Measurements from ENCODE around the gene GRM1. TPM values are rescaled to one million over a fixed set of nuclear protein-coding genes. Genes with fewer than 3 reads are reported as not detected.

The GRM1 gene
- total RNA-seq, 2 donors from 2014 or later, result 0.68 TPM; not detected in 1

GRCh38 chr6:146087386-146087785, 58.5 kb downstream of the GRM1 start:
- peaks cover 3% of the 10 kb centered on the region for H3K27me3 ChIP-seq (replicated peaks; ENCODE audit: insufficient read depth)
- H3K4me3 ChIP-seq, result no peak overlapping the region
- DNase-seq (ENCODE audit: low spot score), result no peak
- intact Hi-C loops (cut with DNase I), result no loop called here
- no peaks in the 10 kb centered on the region for H3K4me1 ChIP-seq (replicated peaks)
- no peaks in the 10 kb centered on the region for H3K9me3 ChIP-seq
- H3K36me3 ChIP-seq, result no peaks in the 10 kb centered on the region
- WGBS, result 87% methylated on average over 7 of the region's 7 CpGs
- TF ChIP-seq CTCF (IDR thresholded peaks at IDR 0.05) (no peak), POLR2AphosphoS5 (IDR thresholded peaks at IDR 0.05) (no peak), POLR2A (IDR thresholded peaks at IDR 0.05) (no peak)
- no peak overlapping the region for H3K27ac ChIP-seq

- Histone ChIP-seq H3K27me3 (replicated peaks; ENCODE audit: insufficient read depth) (peaks cover 3% of the 10 kb centered on the region), H3K4me3 (no peak overlapping the region), H3K27ac (no peak overlapping the region), H3K4me1 (replicated peaks) (no peaks in the 10 kb centered on the region), H3K36me3 (no peaks in the 10 kb centered on the region), H3K9me3 (no peaks in the 10 kb centered on the region)
- TF ChIP-seq POLR2AphosphoS5 (IDR thresholded peaks at IDR 0.05) (no peak), CTCF (IDR thresholded peaks at IDR 0.05) (no peak), POLR2A (IDR thresholded peaks at IDR 0.05) (no peak)
- 69% methylated on average over 3 of the region's 3 CpGs for WGBS
- intact Hi-C loops (cut with DNase I), result no loop called here
- DNase-seq (ENCODE audit: low spot score), result no peak
These were observed 61.6 kb downstream of the GRM1 start for GRCh38 chr6:146090474-146090873.

- no peak overlapping the region for H3K4me3 ChIP-seq
- 78% methylated on average over 3 of the region's 3 CpGs for WGBS
- no peaks in the 10 kb centered on the region for H3K36me3 ChIP-seq
- H3K4me1 ChIP-seq (replicated peaks), result no peaks in the 10 kb centered on the region
- H3K27ac ChIP-seq, result no peak overlapping the region
- no peaks in the 10 kb centered on the region for H3K9me3 ChIP-seq
- peaks cover 3% of the 10 kb centered on the region for H3K27me3 ChIP-seq (replicated peaks; ENCODE audit: insufficient read depth)
- TF ChIP-seq CTCF (IDR thresholded peaks at IDR 0.05) (no peak), POLR2A (IDR thresholded peaks at IDR 0.05) (no peak), POLR2AphosphoS5 (IDR thresholded peaks at IDR 0.05) (no peak)
- intact Hi-C loops (cut with DNase I), result no loop called here
- no peak for DNase-seq (ENCODE audit: low spot score)
These were observed 64.3 kb downstream of the GRM1 start for GRCh38 chr6:146092961-146093686.

- no peak overlapping the region for H3K4me3 ChIP-seq
- TF ChIP-seq CTCF (IDR thresholded peaks at IDR 0.05), result no peak
- no peak for TF ChIP-seq POLR2A (IDR thresholded peaks at IDR 0.05)
- TF ChIP-seq POLR2AphosphoS5 (IDR thresholded peaks at IDR 0.05), result no peak
- intact Hi-C loops (cut with DNase I), result no loop called here
- no peaks in the 10 kb centered on the region for H3K27me3 ChIP-seq (replicated peaks; ENCODE audit: insufficient read depth)
- H3K9me3 ChIP-seq, result no peaks in the 10 kb centered on the region
- H3K27ac ChIP-seq, result no peak overlapping the region
- no peak for DNase-seq (ENCODE audit: low spot score)
- H3K4me1 ChIP-seq (replicated peaks), result no peaks in the 10 kb centered on the region
- H3K36me3 ChIP-seq, result no peaks in the 10 kb centered on the region
- WGBS, result 46% methylated on average over 2 of the region's 2 CpGs
These were observed 66.6 kb downstream of the GRM1 start for GRCh38 chr6:146095481-146095880.

GRCh38 chr6:146097586-146097985, 68.7 kb downstream of the GRM1 start:
- H3K9me3 ChIP-seq, result no peaks in the 10 kb centered on the region

More at GRCh38 chr6:146097586-146097985, 68.7 kb downstream of the GRM1 start:
- Histone ChIP-seq H3K27ac (no peak overlapping the region), H3K27me3 (replicated peaks; ENCODE audit: insufficient read depth) (no peaks in the 10 kb centered on the region), H3K36me3 (no peaks in the 10 kb centered on the region), H3K4me1 (replicated peaks) (no peaks in the 10 kb centered on the region), H3K4me3 (no peak overlapping the region)
- intact Hi-C loops (cut with DNase I), result no loop called here
- DNase-seq (ENCODE audit: low spot score), result no peak
- TF ChIP-seq POLR2AphosphoS5 (IDR thresholded peaks at IDR 0.05) (no peak), POLR2A (IDR thresholded peaks at IDR 0.05) (no peak), CTCF (IDR thresholded peaks at IDR 0.05) (no peak)
- WGBS, result 99% methylated on average over 2 of the region's 2 CpGs

Data from prostate gland (tissue), 2 donors.